ENCODE results near the gene FAM89B. TPM values are rescaled to one million over a fixed set of nuclear protein-coding genes. Genes with fewer than 3 reads are reported as not detected.

FAM89B gene
- total RNA-seq, 2 donors from 2014 or later = 53.3 to 127 TPM

DNA sequence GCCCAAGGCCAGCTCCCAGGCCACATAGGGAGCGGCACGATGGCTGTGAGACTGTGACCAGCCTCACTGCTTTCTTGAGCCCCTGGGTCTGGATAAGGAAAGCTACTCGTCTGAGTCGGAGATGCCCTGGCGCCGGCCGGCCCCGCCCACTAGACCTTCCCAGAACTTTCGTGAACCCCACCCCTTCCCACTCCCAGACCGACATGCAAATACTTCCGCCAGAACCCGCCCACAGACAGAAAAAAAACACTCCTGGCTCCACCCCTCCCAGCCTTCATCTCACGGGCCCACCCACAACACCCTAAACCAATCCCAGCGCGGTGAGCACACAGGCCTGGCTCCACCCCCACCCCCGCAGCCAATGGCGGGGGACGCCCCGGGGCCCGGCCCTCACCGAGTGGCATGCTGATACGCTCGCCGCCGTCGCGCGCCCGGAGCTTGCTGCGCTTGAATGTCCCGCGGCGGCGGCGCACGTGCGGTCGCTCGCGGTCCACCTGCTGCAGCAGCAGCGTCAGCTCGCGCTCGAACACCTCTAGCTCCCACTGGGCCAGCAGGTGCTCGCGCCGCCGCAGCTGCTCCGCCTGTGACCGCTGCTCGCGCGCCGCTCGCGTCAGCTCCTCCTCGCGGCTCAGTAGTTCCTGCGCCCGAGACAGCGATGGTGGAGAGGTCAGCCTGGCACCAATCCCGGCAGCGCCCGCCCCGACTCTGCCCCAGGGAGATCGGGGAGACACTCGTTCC lies 34.7 kb downstream of the FAM89B start:
- ATAC-seq (ENCODE audit: insufficient number of reproducible peaks, low FRiP score, low read depth) = peak; percentile 71
- peak overlapping the region; percentile 69 to 83 for H3K27ac ChIP-seq
- peaks cover 44% of the 10 kb centered on the region for H3K36me3 ChIP-seq
- DNase-seq (ENCODE audit: low spot score) = peak; percentile 85
- TF ChIP-seq, protein P1, sequence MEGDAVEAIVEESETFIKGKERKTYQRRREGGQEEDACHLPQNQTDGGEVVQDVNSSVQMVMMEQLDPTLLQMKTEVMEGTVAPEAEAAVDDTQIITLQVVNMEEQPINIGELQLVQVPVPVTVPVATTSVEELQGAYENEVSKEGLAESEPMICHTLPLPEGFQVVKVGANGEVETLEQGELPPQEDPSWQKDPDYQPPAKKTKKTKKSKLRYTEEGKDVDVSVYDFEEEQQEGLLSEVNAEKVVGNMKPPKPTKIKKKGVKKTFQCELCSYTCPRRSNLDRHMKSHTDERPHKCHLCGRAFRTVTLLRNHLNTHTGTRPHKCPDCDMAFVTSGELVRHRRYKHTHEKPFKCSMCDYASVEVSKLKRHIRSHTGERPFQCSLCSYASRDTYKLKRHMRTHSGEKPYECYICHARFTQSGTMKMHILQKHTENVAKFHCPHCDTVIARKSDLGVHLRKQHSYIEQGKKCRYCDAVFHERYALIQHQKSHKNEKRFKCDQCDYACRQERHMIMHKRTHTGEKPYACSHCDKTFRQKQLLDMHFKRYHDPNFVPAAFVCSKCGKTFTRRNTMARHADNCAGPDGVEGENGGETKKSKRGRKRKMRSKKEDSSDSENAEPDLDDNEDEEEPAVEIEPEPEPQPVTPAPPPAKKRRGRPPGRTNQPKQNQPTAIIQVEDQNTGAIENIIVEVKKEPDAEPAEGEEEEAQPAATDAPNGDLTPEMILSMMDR (IDR thresholded peaks at IDR 0.05) = no peak
- peak overlapping the region; percentile 44 for H3K4me3 ChIP-seq
- H3K27me3 ChIP-seq (replicated peaks; ENCODE audit: insufficient read depth) = no peaks in the 10 kb centered on the region
- H3K4me1 ChIP-seq (ENCODE audit: control insufficient read depth in 1 of 2, low read depth in 2 of 2) = peaks cover 4 to 42% of the 10 kb centered on the region in 2 donors
- H3K9me3 ChIP-seq = no peaks in the 10 kb centered on the region

DNA sequence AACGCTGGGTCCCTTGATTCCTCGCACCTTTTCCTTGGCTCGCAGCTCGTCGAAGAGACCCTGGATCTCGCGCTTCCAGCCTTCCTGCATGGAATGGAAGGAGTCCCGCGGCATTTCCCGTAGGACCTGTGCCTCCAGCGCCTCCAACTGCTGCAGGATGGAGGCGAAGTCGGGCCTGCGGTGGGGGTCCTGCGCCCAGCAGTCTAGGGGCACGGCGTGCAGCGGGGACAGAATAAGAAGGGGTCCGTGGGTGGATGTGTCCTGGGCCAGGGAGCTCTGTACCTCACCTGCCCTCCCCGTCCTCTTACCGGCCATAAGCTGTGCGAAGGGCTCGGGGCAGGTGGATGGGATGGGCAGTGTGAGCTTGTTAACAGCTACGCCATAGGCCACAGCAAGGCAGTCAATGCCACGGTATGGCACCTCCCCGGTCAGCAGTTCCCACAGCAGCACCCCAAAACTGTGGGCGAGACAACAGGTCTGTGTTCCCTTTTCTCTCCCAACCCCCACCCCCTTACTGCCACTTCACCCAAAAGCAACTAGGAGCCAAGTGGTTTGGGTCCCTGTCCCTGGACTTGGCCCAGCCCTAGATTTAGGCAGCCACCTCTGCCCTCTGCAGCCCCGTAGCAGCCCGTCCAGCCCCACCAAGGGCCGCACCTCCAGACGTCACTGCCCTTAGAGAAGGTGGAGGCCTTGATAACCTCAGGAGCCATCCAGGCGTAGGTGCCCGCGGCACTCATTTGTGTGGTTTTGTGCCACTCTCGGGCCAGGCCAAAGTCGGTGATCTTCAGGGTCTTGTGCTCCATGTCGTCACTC lies 35.5 kb downstream of the FAM89B start:
- H3K36me3 ChIP-seq = peaks cover 43% of the 10 kb centered on the region
- ATAC-seq (ENCODE audit: insufficient number of reproducible peaks, low FRiP score, low read depth) (no peak), DNase-seq (ENCODE audit: low spot score) (no peak)
- H3K9me3 ChIP-seq = no peaks in the 10 kb centered on the region
- no peaks in the 10 kb centered on the region for H3K27me3 ChIP-seq (replicated peaks; ENCODE audit: insufficient read depth)
- TF ChIP-seq, protein P1 (IDR thresholded peaks at IDR 0.05) = no peak
- H3K4me1 ChIP-seq (ENCODE audit: control insufficient read depth in 1 of 2, low read depth in 2 of 2) = peaks cover 11 to 49% of the 10 kb centered on the region in 2 donors
- peak overlapping the region; percentile 5 to 64 for H3K27ac ChIP-seq
- H3K4me3 ChIP-seq = peak overlapping the region; percentile 44

DNA sequence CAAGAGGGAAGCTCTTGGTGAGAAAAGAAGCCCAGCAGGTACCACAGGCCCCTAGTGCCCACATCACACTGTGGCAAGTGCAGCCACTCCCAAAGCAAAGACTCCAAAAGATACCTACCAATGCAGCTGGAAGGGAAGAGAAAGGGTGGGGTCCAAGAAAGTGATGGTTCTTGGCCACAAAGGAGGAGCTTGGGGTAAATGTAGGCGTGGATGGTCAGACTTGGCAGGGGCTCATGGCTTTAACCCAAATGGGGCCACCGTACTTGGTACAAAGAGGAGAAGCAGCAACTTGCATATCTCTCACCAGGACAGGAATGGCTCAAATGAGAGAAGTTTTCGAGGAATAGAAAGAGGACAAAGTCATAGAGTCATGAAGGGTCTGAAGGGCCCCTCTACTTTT lies 36.9 kb downstream of the FAM89B start:
- Histone ChIP-seq H3K27me3 (replicated peaks; ENCODE audit: insufficient read depth) (no peaks in the 10 kb centered on the region), H3K36me3 (peaks cover 29% of the 10 kb centered on the region), H3K9me3 (no peaks in the 10 kb centered on the region), H3K4me1 (ENCODE audit: control insufficient read depth in 1 of 2, low read depth in 2 of 2) (peaks cover 17 to 55% of the 10 kb centered on the region in 2 donors), H3K4me3 (no peak overlapping the region), H3K27ac (no peak overlapping the region)
- TF ChIP-seq, protein P1 (IDR thresholded peaks at IDR 0.05) = no peak
- no peak for DNase-seq (ENCODE audit: low spot score)
- ATAC-seq (ENCODE audit: insufficient number of reproducible peaks, low FRiP score, low read depth) = no peak

DNA sequence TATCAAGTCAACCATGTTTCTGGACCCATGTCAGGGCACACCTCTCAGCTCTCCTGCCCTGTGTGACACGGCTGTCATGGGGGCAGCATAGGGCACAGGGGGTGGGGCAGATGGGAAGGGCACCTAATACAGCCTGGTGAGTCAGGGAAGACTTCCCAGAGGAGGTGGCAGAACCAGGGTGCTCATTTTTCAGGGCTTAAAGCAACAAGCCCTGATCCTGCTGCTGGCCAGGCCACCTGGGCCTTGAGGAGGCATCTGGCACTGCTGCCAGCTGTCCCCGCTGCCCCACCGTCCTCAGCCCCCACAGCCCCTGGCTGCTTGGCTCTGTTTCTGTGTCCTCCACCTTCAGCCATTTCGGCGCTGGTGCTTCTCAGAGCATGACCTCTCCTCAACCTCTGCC lies 37.3 kb downstream of the FAM89B start:
- peaks cover 17 to 55% of the 10 kb centered on the region in 2 donors for H3K4me1 ChIP-seq (ENCODE audit: control insufficient read depth in 1 of 2, low read depth in 2 of 2)
- no peak overlapping the region for H3K27ac ChIP-seq
- peaks cover 24% of the 10 kb centered on the region for H3K36me3 ChIP-seq

More for the DNA sequence above, 37.3 kb downstream of the FAM89B start:
- TF ChIP-seq, protein P1 (IDR thresholded peaks at IDR 0.05) = no peak
- Histone ChIP-seq H3K27me3 (replicated peaks; ENCODE audit: insufficient read depth) (no peaks in the 10 kb centered on the region), H3K9me3 (no peaks in the 10 kb centered on the region), H3K4me3 (no peak overlapping the region)
- no peak for DNase-seq (ENCODE audit: low spot score)
- no peak for ATAC-seq (ENCODE audit: insufficient number of reproducible peaks, low FRiP score, low read depth)
